CD14-positive monocyte (primary cell): ENCODE data around the gene GIN1. TPM values are rescaled to one million over a fixed set of nuclear protein-coding genes. Genes with fewer than 3 reads are reported as not detected.

ENCODE experiments used
- DNase-seq, 3 donors: peaks; one replicate each; pipeline ENCODE4 v3.0.0-alpha.2; 2011 to 2022
- H2AFZ ChIP-seq: 2 replicates; pipeline ENCODE4 v1.6.0; 2012; ENCODE audit warnings: mild to moderate bottlenecking, low read depth, low read length, inconsistent platforms; ENCODE audit not compliant: insufficient read depth, poor library complexity, severe bottlenecking
- H3K27ac ChIP-seq, 2 donors: 1 replicate in 1 of 2; 2 replicates in 1 of 2; pipeline ENCODE4 v1.5.1; 2012 to 2013; ENCODE audit warnings: low read length in 2 of 2, control low read depth in 1 of 2, inconsistent platforms in 1 of 2, low read depth in 1 of 2, mild to moderate bottlenecking in 1 of 2
- H3K27me3 ChIP-seq, 2 donors: one replicate each; pipeline versions ENCODE4 v1.6.0 to v1.6.1; 2011 to 2013; ENCODE audit warnings: low read length in 2 of 2; ENCODE audit not compliant: control insufficient read depth in 2 of 2, insufficient read depth in 2 of 2
- H3K36me3 ChIP-seq, 2 donors: replicated peaks in 1 of 2; 1 replicate in 1 of 2; 2 replicates in 1 of 2; pipeline versions ENCODE4 v1.5.1 to v1.6.1; 2012 to 2013; ENCODE audit warnings: low read length in 2 of 2, control low read depth in 1 of 2, inconsistent platforms in 1 of 2, mild to moderate bottlenecking in 1 of 2; ENCODE audit not compliant: insufficient read depth in 2 of 2, control insufficient read depth in 1 of 2
- H3K4me1 ChIP-seq, 2 donors: 1 replicate in 1 of 2; 2 replicates in 1 of 2; pipeline versions ENCODE4 v1.5.1 to v1.6.1; 2012 to 2013; ENCODE audit warnings: low read length in 2 of 2, control low read depth in 1 of 2, inconsistent platforms in 1 of 2, mild to moderate bottlenecking in 1 of 2, moderate library complexity in 1 of 2; ENCODE audit not compliant: insufficient read depth in 2 of 2, control insufficient read depth in 1 of 2
- H3K4me2 ChIP-seq: replicated peaks from 2 replicates; pipeline ENCODE3; 2012; ENCODE audit warnings: low read length, moderate library complexity, mild to moderate bottlenecking; ENCODE audit not compliant: poor library complexity, severe bottlenecking; ENCODE audit errors: extremely low read depth
- H3K4me3 ChIP-seq, 3 experiments: fragments of 200-600 bp in 1 of 3; sonication (generic) in 1 of 3; replicated peaks in 1 of 3; 1 replicate in 2 of 3; 2 replicates in 1 of 3; pipeline ENCODE4 v1.5.1; 2011 to 2013; ENCODE audit warnings: low read length in 3 of 3, mild to moderate bottlenecking in 3 of 3, control low read depth in 2 of 3, low read depth in 2 of 3, inconsistent platforms in 1 of 3, moderate library complexity in 1 of 3
- H3K79me2 ChIP-seq: 2 replicates; pipeline ENCODE4 v1.6.0; 2012; ENCODE audit warnings: mild to moderate bottlenecking, control low read depth, inconsistent platforms, low read length, moderate library complexity; ENCODE audit not compliant: insufficient read depth
- H3K9ac ChIP-seq: 2 replicates; pipeline ENCODE4 v1.6.0; 2017; ENCODE audit warnings: low read length, mild to moderate bottlenecking; ENCODE audit not compliant: insufficient read depth, poor library complexity, severe bottlenecking
- H3K9me3 ChIP-seq, 2 donors: replicated peaks in 1 of 2; 1 replicate in 1 of 2; 2 replicates in 1 of 2; pipeline versions ENCODE4 v1.5.1 to v1.6.1; 2012 to 2013; ENCODE audit warnings: low read length in 2 of 2, control low read depth in 1 of 2; ENCODE audit not compliant: control insufficient read depth in 1 of 2, insufficient read depth in 1 of 2
- H4K20me1 ChIP-seq: 2 replicates; pipeline ENCODE4 v1.6.0; 2012; ENCODE audit warnings: mild to moderate bottlenecking, low read length, control low read depth, moderate library complexity; ENCODE audit not compliant: insufficient read depth
- H3K27ac Mint-ChIP-seq, 7 donors: one replicate each; pipeline ENCODE4 v1.8.0; 2020; ENCODE audit warnings: mild to moderate bottlenecking in 7 of 7, mixed read lengths in 7 of 7, moderate library complexity in 6 of 7, inconsistent platforms in 2 of 7
- H3K27me3 Mint-ChIP-seq, 3 donors: one replicate each; pipeline ENCODE4 v1.8.0; 2021 to 2022; ENCODE audit warnings: low read depth in 3 of 3, mild to moderate bottlenecking in 3 of 3, mixed read lengths in 3 of 3, moderate library complexity in 3 of 3, inconsistent platforms in 1 of 3
- H3K36me3 Mint-ChIP-seq, 2 donors: one replicate each; pipeline ENCODE4 v1.8.0; 2020; ENCODE audit warnings: mixed read lengths in 2 of 2, inconsistent platforms in 1 of 2, mild to moderate bottlenecking in 1 of 2
- H3K4me1 Mint-ChIP-seq: one replicate; pipeline ENCODE4 v1.8.0; 2020; ENCODE audit warnings: mild to moderate bottlenecking, mixed read lengths
- H3K4me3 Mint-ChIP-seq, 2 donors: one replicate each; pipeline ENCODE4 v1.8.0; 2020; ENCODE audit warnings: mild to moderate bottlenecking in 2 of 2, mixed read lengths in 2 of 2, moderate library complexity in 1 of 2
- H3K9me3 Mint-ChIP-seq, 7 donors: one replicate each; pipeline ENCODE4 v1.8.0; 2020 to 2022; ENCODE audit warnings: mixed read lengths in 7 of 7, mild to moderate bottlenecking in 6 of 7, moderate library complexity in 6 of 7, inconsistent platforms in 2 of 7
- WGBS: methylation state at CpG from one replicate; pipeline ENCODE4 v1.1.5; 2013; ENCODE audit warnings: missing lambda C conversion rate; ENCODE audit not compliant: insufficient coverage; 5-methylcytosine and 5-hydroxymethylcytosine counted together
- intact Hi-C, 2 donors: fragments of 100-400 bp; cut with micrococcal nuclease; formaldehyde crosslinking; loops; one replicate each; pipeline versions ENCODE4 v1.15.0 to v1.15.1; 2023
- polyA plus RNA-seq, 3 donors: library from polyadenylated mRNA; depleted of rRNA in 1 of 3; unstranded in 2 of 3; stranded (reverse) in 1 of 3; fragments of 300-500 nt in 2 of 3; fragments of >200 nt in 1 of 3; fragmentation: Illumina TruSeq in 2 of 3; gene quantifications; 1 replicate in 2 of 3; 2 replicates in 1 of 3; pipeline ENCODE4 v1.2.3, GENCODE V29; 2012 to 2021
- TF ChIP-seq, protein P1 (sequence below): fragments of 200-600 bp; IDR thresholded peaks from one replicate; pipeline ENCODE4 v1.8.0; 2022; ENCODE audit warnings: antibody characterized with exemption, mild to moderate bottlenecking

The GIN1 gene
- polyA plus RNA-seq, 3 donors, result 2.2 to 4.7 (median 3.7) TPM

DNA sequence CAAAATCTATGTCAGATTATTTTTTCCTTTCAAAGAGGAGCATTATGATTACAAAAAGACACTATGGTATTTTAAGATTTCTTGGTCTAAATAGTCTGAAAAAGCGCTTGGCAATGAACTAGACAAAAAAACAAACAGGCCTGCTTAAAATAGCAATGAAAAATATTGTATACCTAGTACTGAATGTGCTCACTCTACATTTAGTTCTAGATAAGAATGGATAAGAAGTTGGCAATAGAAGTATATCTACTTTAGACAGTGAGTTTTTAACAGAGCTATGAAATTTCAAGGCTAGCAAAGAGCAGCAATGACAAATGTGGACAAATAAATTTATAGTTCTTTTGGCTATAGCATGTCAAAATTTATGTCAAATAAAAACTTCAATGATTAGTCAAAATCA, 26.2 kb downstream of the GIN1 start:
- Histone ChIP-seq H3K36me3 (peaks cover 0 to 46% of the 10 kb centered on the region in 2 donors), H3K9ac (no peak overlapping the region), H3K27me3 (no peaks in the 10 kb centered on the region), H2AFZ (no peak overlapping the region), H3K4me2 (no peak overlapping the region), H3K4me1 (no peaks in the 10 kb centered on the region), H4K20me1 (no peaks in the 10 kb centered on the region), H3K4me3 (no peak overlapping the region), H3K79me2 (no peaks in the 10 kb centered on the region), H3K27ac (no peak overlapping the region), H3K9me3 (no peaks in the 10 kb centered on the region)
- Mint-ChIP-seq H3K4me1 (peaks cover 7% of the 10 kb centered on the region), H3K9me3 (peaks cover 0 to 5% (median 1%) of the 10 kb centered on the region in 7 donors), H3K36me3 (peaks cover 43 to 45% of the 10 kb centered on the region in 2 donors), H3K4me3 (no peak overlapping the region), H3K27me3 (no peaks in the 10 kb centered on the region), H3K27ac (no peak overlapping the region)
- DNase-seq, result no peak
- intact Hi-C loops, result no loop called here
- TF ChIP-seq, protein P1, sequence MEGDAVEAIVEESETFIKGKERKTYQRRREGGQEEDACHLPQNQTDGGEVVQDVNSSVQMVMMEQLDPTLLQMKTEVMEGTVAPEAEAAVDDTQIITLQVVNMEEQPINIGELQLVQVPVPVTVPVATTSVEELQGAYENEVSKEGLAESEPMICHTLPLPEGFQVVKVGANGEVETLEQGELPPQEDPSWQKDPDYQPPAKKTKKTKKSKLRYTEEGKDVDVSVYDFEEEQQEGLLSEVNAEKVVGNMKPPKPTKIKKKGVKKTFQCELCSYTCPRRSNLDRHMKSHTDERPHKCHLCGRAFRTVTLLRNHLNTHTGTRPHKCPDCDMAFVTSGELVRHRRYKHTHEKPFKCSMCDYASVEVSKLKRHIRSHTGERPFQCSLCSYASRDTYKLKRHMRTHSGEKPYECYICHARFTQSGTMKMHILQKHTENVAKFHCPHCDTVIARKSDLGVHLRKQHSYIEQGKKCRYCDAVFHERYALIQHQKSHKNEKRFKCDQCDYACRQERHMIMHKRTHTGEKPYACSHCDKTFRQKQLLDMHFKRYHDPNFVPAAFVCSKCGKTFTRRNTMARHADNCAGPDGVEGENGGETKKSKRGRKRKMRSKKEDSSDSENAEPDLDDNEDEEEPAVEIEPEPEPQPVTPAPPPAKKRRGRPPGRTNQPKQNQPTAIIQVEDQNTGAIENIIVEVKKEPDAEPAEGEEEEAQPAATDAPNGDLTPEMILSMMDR, result no peak
- WGBS, result no CpG with 5 or more reads among the region's 1 CpG

DNA sequence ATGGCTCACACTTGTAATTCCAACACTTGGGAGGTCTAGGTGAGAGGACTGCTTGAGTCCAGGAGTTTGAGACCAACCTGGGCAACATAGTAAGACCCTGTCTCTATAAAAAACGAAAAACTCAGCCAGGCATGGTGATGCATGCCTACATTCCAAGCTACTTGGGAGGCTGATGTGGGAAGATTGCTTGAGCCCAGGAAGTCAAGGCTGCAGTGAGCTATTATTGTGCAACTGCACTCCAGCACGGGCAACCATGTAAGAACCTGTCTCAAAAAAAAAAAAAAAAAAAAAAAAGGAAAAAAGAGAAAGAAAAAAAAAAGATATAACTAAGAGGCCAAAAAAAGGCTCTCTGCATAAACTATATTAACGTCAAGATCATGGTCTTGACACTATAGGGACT, 27.3 kb downstream of the GIN1 start:
- Mint-ChIP-seq H3K36me3 (peaks cover 51 to 54% of the 10 kb centered on the region in 2 donors), H3K4me1 (peaks cover 7% of the 10 kb centered on the region), H3K27me3 (no peaks in the 10 kb centered on the region), H3K9me3 (peaks cover 0 to 9% (median 1%) of the 10 kb centered on the region in 7 donors), H3K27ac (no peak overlapping the region), H3K4me3 (no peak overlapping the region)
- no peaks in the 10 kb centered on the region for H3K9me3 ChIP-seq
- H3K9ac ChIP-seq, result no peak overlapping the region
- WGBS, result no CpG with 5 or more reads among the region's 3 CpGs
- TF ChIP-seq, protein P1, result no peak
- no peak overlapping the region for H3K27ac ChIP-seq
- H3K4me2 ChIP-seq, result no peak overlapping the region
- no peaks in the 10 kb centered on the region for H3K4me1 ChIP-seq
- no peak overlapping the region for H2AFZ ChIP-seq
- peaks cover 9 to 54% of the 10 kb centered on the region in 2 donors for H3K36me3 ChIP-seq
- no peak for DNase-seq
- intact Hi-C loops, result no loop called here
- no peaks in the 10 kb centered on the region for H3K27me3 ChIP-seq
- no peaks in the 10 kb centered on the region for H3K79me2 ChIP-seq
- no peak overlapping the region for H3K4me3 ChIP-seq
- no peaks in the 10 kb centered on the region for H4K20me1 ChIP-seq
